ENCODE measurements around the gene CASP7.

DNA sequence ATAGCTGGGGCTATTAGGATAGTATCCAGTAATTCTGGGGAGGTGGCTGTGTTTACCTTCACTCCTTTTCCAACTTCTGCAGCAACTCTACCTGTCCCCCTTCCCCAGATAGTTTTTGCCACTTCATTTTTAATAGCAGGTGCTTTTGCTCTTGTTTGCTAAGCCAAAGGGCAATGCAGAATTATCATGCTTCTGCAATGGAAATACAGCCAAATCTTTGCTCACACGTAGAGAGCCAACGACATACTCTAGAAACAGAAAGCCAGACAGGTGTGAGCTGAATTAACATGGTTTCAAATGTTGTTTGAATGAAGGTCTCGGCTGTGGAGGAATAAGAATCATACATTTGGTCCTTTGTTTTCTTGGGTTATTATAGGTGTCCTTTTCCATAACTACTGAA lies 86.2 kb downstream of the CASP7 start:
- TF ChIP-seq, protein P1, sequence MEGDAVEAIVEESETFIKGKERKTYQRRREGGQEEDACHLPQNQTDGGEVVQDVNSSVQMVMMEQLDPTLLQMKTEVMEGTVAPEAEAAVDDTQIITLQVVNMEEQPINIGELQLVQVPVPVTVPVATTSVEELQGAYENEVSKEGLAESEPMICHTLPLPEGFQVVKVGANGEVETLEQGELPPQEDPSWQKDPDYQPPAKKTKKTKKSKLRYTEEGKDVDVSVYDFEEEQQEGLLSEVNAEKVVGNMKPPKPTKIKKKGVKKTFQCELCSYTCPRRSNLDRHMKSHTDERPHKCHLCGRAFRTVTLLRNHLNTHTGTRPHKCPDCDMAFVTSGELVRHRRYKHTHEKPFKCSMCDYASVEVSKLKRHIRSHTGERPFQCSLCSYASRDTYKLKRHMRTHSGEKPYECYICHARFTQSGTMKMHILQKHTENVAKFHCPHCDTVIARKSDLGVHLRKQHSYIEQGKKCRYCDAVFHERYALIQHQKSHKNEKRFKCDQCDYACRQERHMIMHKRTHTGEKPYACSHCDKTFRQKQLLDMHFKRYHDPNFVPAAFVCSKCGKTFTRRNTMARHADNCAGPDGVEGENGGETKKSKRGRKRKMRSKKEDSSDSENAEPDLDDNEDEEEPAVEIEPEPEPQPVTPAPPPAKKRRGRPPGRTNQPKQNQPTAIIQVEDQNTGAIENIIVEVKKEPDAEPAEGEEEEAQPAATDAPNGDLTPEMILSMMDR (conservative IDR thresholded peaks at IDR 0.05 in 1 of 2, IDR thresholded peaks at IDR 0.05 in 1 of 2; ENCODE audit: extremely low read depth in 1 of 2, insufficient read depth in 1 of 2, low read depth in 1 of 2, low read length in 2 of 2), result no peak
- TF ChIP-seq EZH2 (IDR thresholded peaks at IDR 0.05; ENCODE audit: borderline replicate concordance, low read length), result no peak

Data from mammary epithelial cell (primary cell).